AG04450 (cell line): ENCODE data around the gene RNPEPL1. TPM values are rescaled to one million over a fixed set of nuclear protein-coding genes. Genes with fewer than 3 reads are reported as not detected.

Experiments
- CTCF ChIA-PET: fragments of 300-600, 350-600 bp; formaldehyde crosslinking; extraction: SDS; loops from one replicate; lab custom pipeline; 2022; ENCODE audit warnings: antibody characterized with exemption, inconsistent platforms; lab: Charles Lee
- POLR2A ChIA-PET: fragments of 350-600 bp; formaldehyde crosslinking; extraction: SDS; loops from one replicate; lab custom pipeline; 2021; ENCODE audit warnings: antibody characterized with exemption, inconsistent platforms; lab: Yijun Ruan, JAX
- DNase-seq: peaks from one replicate; pipeline ENCODE4 v3.0.0-alpha.2; 2011; ENCODE audit warnings: low read depth, low spot score
- H3K27ac ChIP-seq: one replicate; pipeline ENCODE4 v1.5.1; 2012; ENCODE audit warnings: low read depth, low read length, control low read depth
- H3K27me3 ChIP-seq: one replicate; pipeline ENCODE4 v1.6.0; 2012; ENCODE audit warnings: low read length; ENCODE audit not compliant: control insufficient read depth, insufficient read depth
- H3K4me3 ChIP-seq: 2 replicates; pipeline ENCODE4 v1.5.1; 2011; ENCODE audit warnings: mild to moderate bottlenecking, low read depth, low read length, control low read depth
- H3K9me3 ChIP-seq: 2 replicates; pipeline ENCODE4 v1.5.1; 2012; ENCODE audit warnings: low read length; ENCODE audit not compliant: control insufficient read depth, insufficient read depth
- polyA plus RNA-seq: library from polyadenylated mRNA; depleted of rRNA; stranded (reverse); fragments of >200 nt; gene quantifications from 2 replicates; pipeline ENCODE4 v1.2.3, GENCODE V29; 2011
- TF ChIP-seq, protein P1 (sequence below): IDR thresholded peaks from 2 replicates; pipeline ENCODE4 v1.5.1; 2011; ENCODE audit warnings: low read depth, low read length, control low read depth, inconsistent platforms

Gene RNPEPL1
- polyA plus RNA-seq, 1 experiment = 7.2 TPM

DNA sequence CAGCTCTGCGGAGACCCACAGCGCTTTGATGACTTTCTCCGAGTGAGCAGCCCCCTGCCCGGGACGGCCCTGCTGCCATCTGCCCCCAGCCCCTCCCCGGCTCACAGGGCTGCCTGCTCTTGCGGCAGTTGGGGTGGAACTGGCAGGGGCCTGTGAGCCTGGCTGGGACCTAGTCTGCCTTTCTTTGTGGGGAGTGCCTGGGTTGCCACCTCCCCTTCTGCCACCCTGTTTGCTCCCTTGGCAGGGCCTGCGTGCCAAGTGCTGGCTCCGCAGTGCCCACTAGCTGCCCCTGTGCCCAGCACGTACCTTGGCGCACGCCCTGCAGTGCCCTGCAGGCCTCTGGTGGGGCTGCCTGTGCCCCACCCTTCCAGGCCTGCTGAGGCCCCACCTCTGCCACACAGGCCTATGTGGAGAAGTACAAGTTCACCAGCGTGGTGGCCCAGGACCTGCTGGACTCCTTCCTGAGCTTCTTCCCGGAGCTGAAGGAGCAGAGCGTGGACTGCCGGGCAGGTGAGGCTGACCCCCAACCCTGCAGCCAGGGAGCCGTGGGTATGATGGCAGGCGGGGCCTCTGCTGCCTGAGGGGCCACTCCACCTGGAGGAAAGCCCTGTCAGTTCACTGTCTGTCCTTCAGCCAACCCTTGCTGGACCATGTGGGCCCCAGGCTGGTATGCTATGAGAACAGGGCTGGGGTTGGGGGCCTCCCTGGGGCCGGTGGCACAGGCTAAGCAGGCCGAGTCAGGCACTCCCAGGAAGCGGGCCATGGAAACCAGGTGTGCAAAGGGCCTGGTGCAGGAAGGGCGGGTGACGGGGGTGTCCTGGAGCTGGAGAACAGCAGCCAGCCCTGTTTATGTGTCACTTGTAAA lies 7.0 kb downstream of the RNPEPL1 start:
- H3K9me3 ChIP-seq = no peaks in the 10 kb centered on the region; the same call in 1 of the 2 replicates
- no peak overlapping the region for H3K4me3 ChIP-seq
- no peak for DNase-seq
- ChIA-PET POLR2A (interaction anchor here (2.0 kb wide), 1 partner anchor 11 kb away, joined by 5 read pairs; the partner anchor contains the start of gene CAPN10), CTCF (no interaction called here)
- TF ChIP-seq, protein P1, sequence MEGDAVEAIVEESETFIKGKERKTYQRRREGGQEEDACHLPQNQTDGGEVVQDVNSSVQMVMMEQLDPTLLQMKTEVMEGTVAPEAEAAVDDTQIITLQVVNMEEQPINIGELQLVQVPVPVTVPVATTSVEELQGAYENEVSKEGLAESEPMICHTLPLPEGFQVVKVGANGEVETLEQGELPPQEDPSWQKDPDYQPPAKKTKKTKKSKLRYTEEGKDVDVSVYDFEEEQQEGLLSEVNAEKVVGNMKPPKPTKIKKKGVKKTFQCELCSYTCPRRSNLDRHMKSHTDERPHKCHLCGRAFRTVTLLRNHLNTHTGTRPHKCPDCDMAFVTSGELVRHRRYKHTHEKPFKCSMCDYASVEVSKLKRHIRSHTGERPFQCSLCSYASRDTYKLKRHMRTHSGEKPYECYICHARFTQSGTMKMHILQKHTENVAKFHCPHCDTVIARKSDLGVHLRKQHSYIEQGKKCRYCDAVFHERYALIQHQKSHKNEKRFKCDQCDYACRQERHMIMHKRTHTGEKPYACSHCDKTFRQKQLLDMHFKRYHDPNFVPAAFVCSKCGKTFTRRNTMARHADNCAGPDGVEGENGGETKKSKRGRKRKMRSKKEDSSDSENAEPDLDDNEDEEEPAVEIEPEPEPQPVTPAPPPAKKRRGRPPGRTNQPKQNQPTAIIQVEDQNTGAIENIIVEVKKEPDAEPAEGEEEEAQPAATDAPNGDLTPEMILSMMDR = no peak
- no peaks in the 10 kb centered on the region for H3K27me3 ChIP-seq
- H3K27ac ChIP-seq = no peak overlapping the region

DNA sequence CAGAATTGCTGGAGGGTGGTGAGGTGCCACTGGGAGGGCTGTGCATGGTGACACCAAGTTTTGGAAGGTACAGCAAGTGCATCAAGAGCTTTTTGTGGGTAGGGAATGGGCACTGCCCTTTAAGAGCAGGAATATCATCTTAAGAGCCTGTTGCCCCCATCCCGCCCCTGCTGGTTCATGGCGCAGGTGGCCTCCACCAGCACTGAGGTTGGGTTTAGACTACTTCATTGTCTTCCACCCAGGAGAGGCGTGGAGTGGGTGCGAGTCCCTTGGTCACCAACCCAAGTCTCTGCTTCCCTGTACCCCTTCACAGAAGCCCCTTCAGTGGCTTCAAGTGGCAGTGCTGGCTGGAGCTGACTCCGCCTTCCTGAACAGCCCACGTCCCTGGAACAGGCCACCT lies 7.8 kb downstream of the RNPEPL1 start:
- DNase-seq = no peak
- Histone ChIP-seq H3K27me3 (no peaks in the 10 kb centered on the region), H3K4me3 (no peak overlapping the region), H3K27ac (no peak overlapping the region), H3K9me3 (no peaks in the 10 kb centered on the region; the same call in 1 of the 2 replicates)
- POLR2A ChIA-PET = interaction anchor here (2.0 kb wide), 1 partner anchor 10 kb away, joined by 5 read pairs; the partner anchor contains the start of gene CAPN10
- CTCF ChIA-PET = no interaction called here
- TF ChIP-seq, protein P1 = no peak

DNA sequence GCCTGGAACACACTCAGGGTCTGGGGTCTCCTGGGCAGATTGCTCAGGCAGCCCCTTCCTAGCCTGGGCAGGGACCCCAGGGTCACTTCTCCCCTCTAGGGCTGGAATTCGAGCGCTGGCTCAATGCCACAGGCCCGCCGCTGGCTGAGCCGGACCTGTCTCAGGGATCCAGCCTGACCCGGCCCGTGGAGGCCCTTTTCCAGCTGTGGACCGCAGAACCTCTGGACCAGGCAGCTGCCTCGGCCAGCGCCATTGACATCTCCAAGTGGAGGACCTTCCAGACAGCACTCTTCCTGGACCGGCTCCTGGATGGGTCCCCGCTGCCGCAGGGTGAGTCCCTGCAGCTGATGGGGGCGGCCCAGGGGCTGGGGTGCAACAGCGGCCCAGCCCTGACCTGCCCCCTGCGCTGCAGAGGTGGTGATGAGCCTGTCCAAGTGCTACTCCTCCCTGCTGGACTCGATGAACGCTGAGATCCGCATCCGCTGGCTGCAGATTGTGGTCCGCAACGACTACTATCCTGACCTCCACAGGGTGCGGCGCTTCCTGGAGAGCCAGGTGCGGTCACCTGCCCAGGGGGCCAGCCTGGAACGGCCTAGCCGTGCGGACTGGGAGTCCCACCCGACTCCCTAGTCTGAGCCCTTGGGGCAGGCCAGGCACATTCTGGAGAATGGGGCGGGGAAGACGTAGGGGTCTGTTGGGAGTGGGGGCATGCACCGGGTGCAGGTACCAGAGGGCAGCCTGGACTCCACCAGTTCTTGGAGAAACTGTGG lies 8.3 kb downstream of the RNPEPL1 start:
- ChIA-PET POLR2A (interaction anchor here (2.0 kb wide), 1 partner anchor 9 kb away, joined by 5 read pairs; the partner anchor contains the start of gene CAPN10), CTCF (no interaction called here)
- TF ChIP-seq, protein P1 = no peak
- H3K9me3 ChIP-seq = no peaks in the 10 kb centered on the region; the same call in 1 of the 2 replicates
- no peak overlapping the region for H3K4me3 ChIP-seq
- DNase-seq = no peak
- H3K27me3 ChIP-seq = no peaks in the 10 kb centered on the region
- no peak overlapping the region for H3K27ac ChIP-seq

DNA sequence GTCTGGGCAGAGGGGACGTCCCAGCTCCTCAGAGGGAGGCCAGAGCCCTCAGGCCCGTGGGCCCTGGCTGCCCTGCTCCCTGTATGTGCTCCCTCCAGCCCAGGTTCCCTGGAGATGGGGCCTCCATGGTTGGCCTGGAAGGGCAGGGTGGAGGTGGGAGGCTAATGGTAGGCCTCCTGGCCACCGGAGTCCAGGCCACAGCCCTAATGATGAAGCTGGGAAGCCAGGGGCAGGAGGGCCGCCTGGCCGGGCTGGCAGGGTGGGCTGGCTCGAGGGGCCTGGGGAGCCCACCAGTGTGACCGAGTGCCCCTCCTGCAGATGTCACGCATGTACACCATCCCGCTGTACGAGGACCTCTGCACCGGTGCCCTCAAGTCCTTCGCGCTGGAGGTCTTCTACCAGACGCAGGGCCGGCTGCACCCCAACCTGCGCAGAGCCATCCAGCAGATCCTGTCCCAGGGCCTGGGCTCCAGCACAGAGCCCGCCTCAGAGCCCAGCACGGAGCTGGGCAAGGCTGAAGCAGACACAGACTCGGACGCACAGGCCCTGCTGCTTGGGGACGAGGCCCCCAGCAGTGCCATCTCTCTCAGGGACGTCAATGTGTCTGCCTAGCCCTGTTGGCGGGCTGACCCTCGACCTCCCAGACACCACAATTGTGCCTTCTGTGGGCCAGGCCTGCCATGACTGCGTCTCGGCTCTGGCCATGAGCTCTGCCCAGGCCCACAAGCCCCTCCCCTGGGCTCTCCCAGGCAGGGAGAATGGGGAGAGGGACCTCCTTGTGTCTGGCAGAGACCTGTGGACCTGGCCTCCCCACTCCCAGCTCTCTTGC lies 9.2 kb downstream of the RNPEPL1 start:
- TF ChIP-seq, protein P1 = no peak
- ChIA-PET POLR2A (interaction anchor here (2.0 kb wide), 1 partner anchor 9 kb away, joined by 5 read pairs; the partner anchor contains the start of gene CAPN10), CTCF (interaction anchor here (0.6 to 1.4 kb wide), 2 partner anchors 8 to 11 kb away, joined by 3 to 4 read pairs; no protein-coding TSS in a partner anchor)
- no peaks in the 10 kb centered on the region for H3K27me3 ChIP-seq
- H3K27ac ChIP-seq = no peak overlapping the region
- no peaks in the 10 kb centered on the region; the same call in 1 of the 2 replicates for H3K9me3 ChIP-seq
- DNase-seq = no peak
- no peak overlapping the region for H3K4me3 ChIP-seq
